Uterus (tissue), 2 donors: Measurements from ENCODE around the gene TAS1R2.

Experiments
- POLR2A ChIP-seq, 2 donors: fragments of 450-650 bp; IDR thresholded peaks; one replicate each; pipeline ENCODE4 v1.6.1; 2016; ENCODE audit warnings: antibody characterized with exemption in 2 of 2, mild to moderate bottlenecking in 1 of 2, moderate library complexity in 1 of 2
- TF ChIP-seq, protein P1 (sequence below), 4 experiments: fragments of 200-600 bp in 2 of 4; fragments of 450-650 bp in 2 of 4; sonication (generic) in 2 of 4; IDR thresholded peaks; one replicate each; pipeline ENCODE4 v1.5.1; 2016 to 2019; ENCODE audit warnings: antibody characterized with exemption in 4 of 4, mild to moderate bottlenecking in 2 of 4, moderate library complexity in 1 of 4

DNA sequence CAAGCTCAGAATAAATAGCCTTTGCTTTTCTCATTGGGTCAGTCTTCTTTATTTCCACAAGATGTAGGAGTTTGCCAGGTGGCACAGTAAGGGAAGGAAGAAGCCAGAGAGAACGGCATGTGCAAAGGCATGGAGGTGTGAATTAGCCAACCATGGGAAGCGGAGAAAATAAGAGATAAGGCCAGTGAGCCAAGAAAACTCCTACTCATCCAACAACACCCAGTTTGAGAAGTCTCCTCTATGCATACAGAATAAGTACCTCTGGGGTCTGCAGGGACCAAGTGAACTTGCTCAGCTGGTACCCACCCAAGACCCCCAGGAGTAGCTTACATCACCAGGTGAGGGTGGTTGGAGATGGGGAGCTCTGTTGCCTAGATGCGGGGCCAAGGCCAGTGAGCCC, 66.7 kb downstream of the TAS1R2 start:
- TF ChIP-seq, protein P1, sequence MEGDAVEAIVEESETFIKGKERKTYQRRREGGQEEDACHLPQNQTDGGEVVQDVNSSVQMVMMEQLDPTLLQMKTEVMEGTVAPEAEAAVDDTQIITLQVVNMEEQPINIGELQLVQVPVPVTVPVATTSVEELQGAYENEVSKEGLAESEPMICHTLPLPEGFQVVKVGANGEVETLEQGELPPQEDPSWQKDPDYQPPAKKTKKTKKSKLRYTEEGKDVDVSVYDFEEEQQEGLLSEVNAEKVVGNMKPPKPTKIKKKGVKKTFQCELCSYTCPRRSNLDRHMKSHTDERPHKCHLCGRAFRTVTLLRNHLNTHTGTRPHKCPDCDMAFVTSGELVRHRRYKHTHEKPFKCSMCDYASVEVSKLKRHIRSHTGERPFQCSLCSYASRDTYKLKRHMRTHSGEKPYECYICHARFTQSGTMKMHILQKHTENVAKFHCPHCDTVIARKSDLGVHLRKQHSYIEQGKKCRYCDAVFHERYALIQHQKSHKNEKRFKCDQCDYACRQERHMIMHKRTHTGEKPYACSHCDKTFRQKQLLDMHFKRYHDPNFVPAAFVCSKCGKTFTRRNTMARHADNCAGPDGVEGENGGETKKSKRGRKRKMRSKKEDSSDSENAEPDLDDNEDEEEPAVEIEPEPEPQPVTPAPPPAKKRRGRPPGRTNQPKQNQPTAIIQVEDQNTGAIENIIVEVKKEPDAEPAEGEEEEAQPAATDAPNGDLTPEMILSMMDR (IDR thresholded peaks at IDR 0.05): no peak
- TF ChIP-seq POLR2A (IDR thresholded peaks at IDR 0.05): no peak
